OCI-LY1 (cell line): ENCODE data around the gene GRIP1.

Experiments
- H2AFZ ChIP-seq: fragments of 200-600 bp; sonication (generic), shearing (Covaris generic); 2 replicates; pipeline ENCODE4 v1.6.0; 2014; ENCODE audit warnings: antibody characterized with exemption, mild to moderate bottlenecking, low read length
- H3F3A ChIP-seq: fragments of 200-600 bp; sonication (generic), shearing (Covaris generic); 2 replicates; pipeline ENCODE4 v1.6.0; 2014; ENCODE audit warnings: mild to moderate bottlenecking, antibody characterized with exemption, low read length, moderate library complexity; ENCODE audit not compliant: insufficient read depth
- H3K27ac ChIP-seq: fragments of 200-600 bp; sonication (generic); 2 replicates; pipeline ENCODE4 v1.5.1; 2014; ENCODE audit warnings: low read length, mixed run types, mild to moderate bottlenecking, low read depth; ENCODE audit not compliant: poor library complexity, severe bottlenecking
- H3K27me3 ChIP-seq: fragments of 200-600 bp; sonication (generic); 2 replicates; pipeline ENCODE4 v1.6.0; 2014; ENCODE audit warnings: antibody characterized with exemption, mild to moderate bottlenecking, low read length, moderate library complexity; ENCODE audit not compliant: insufficient read depth
- H3K36me3 ChIP-seq: fragments of 200-600 bp; sonication (generic); 2 replicates; pipeline ENCODE4 v1.6.1; 2014; ENCODE audit warnings: mild to moderate bottlenecking, antibody characterized with exemption, low read length, moderate library complexity, mixed read lengths; ENCODE audit not compliant: insufficient read depth
- H3K4me1 ChIP-seq: fragments of 200-600 bp; sonication (generic); 2 replicates; pipeline ENCODE4 v1.5.1; 2014; ENCODE audit warnings: mild to moderate bottlenecking, low read length, moderate library complexity; ENCODE audit not compliant: insufficient read depth, severe bottlenecking
- H3K4me2 ChIP-seq: fragments of 200-600 bp; sonication (generic), shearing (Covaris generic); 2 replicates; pipeline ENCODE4 v1.6.1; 2014; ENCODE audit warnings: low read length
- H3K4me3 ChIP-seq: fragments of 200-600 bp; sonication (generic); 2 replicates; pipeline ENCODE4 v1.5.1; 2014; ENCODE audit warnings: low read length, low read depth, mild to moderate bottlenecking, mixed read lengths; ENCODE audit not compliant: poor library complexity, severe bottlenecking
- H3K79me2 ChIP-seq: fragments of 200-600 bp; shearing (Covaris generic); 2 replicates; pipeline ENCODE4 v1.6.1; 2016; ENCODE audit warnings: mixed run types, low read length, mixed read lengths; ENCODE audit not compliant: insufficient read depth
- H3K9ac ChIP-seq: fragments of 200-600 bp; sonication (generic), shearing (Covaris generic); 2 replicates; pipeline ENCODE4 v1.6.1; 2014; ENCODE audit warnings: mild to moderate bottlenecking, low read length, mixed read lengths
- H3K9me2 ChIP-seq: fragments of 200-600 bp; sonication (generic), shearing (Covaris generic); 2 replicates; pipeline ENCODE4 v1.6.1; 2014; ENCODE audit warnings: low read depth, mild to moderate bottlenecking, low read length, mixed read lengths
- H3K9me3 ChIP-seq: fragments of 200-600 bp; shearing (Covaris generic); 2 replicates; pipeline ENCODE4 v1.6.1; 2014; ENCODE audit warnings: low read length, mixed read lengths
- H4K20me1 ChIP-seq: fragments of 200-600 bp; sonication (generic), shearing (Covaris generic); 2 replicates; pipeline ENCODE4 v1.6.0; 2016; ENCODE audit warnings: mild to moderate bottlenecking, low read length; ENCODE audit not compliant: insufficient read depth
- CTCF ChIP-seq: fragments of 200-600 bp; sonication (generic), shearing (Covaris generic); IDR thresholded peaks from 2 replicates; pipeline ENCODE4 v1.5.1; 2017; ENCODE audit warnings: mild to moderate bottlenecking, antibody characterized with exemption, low read length, moderate library complexity, mixed read lengths
- EZH2 ChIP-seq: fragments of 200-600 bp; sonication (generic), shearing (Covaris generic); IDR thresholded peaks from 2 replicates; pipeline ENCODE4 v1.8.0; 2017; ENCODE audit warnings: borderline replicate concordance, mixed run types, mild to moderate bottlenecking, antibody characterized with exemption, low read length, moderate library complexity, mixed read lengths

The GRIP1 gene

GRCh38 chr12:66441905-66442559 lies 236.8 kb downstream of the GRIP1 start:
- H3K36me3 ChIP-seq: no peaks in the 10 kb centered on the region
- H3K9me2 ChIP-seq: no peaks in the 10 kb centered on the region
- no peak overlapping the region for H3K4me3 ChIP-seq
- H4K20me1 ChIP-seq: no peaks in the 10 kb centered on the region
- no peak for TF ChIP-seq CTCF
- no peak for TF ChIP-seq EZH2
- no peak overlapping the region for H3K27ac ChIP-seq
- H2AFZ ChIP-seq: no peak overlapping the region
- no peaks in the 10 kb centered on the region for H3K79me2 ChIP-seq
- H3K27me3 ChIP-seq: no peaks in the 10 kb centered on the region
- no peaks in the 10 kb centered on the region for H3K4me1 ChIP-seq
- H3F3A ChIP-seq: no peaks in the 10 kb centered on the region
- H3K9me3 ChIP-seq: no peaks in the 10 kb centered on the region
- H3K9ac ChIP-seq: no peak overlapping the region
- no peak overlapping the region for H3K4me2 ChIP-seq

GRCh38 chr12:66438601-66439000 lies 240.3 kb downstream of the GRIP1 start:
- H3K4me2 ChIP-seq: no peak overlapping the region
- no peaks in the 10 kb centered on the region for H3F3A ChIP-seq
- H3K4me1 ChIP-seq: no peaks in the 10 kb centered on the region
- H4K20me1 ChIP-seq: no peaks in the 10 kb centered on the region
- no peak overlapping the region for H2AFZ ChIP-seq
- no peak overlapping the region for H3K4me3 ChIP-seq
- no peak overlapping the region for H3K27ac ChIP-seq
- H3K9ac ChIP-seq: no peak overlapping the region
- H3K36me3 ChIP-seq: no peaks in the 10 kb centered on the region
- no peaks in the 10 kb centered on the region for H3K79me2 ChIP-seq
- H3K9me3 ChIP-seq: no peaks in the 10 kb centered on the region
- no peaks in the 10 kb centered on the region for H3K27me3 ChIP-seq
- no peaks in the 10 kb centered on the region for H3K9me2 ChIP-seq
- TF ChIP-seq CTCF (no peak), EZH2 (no peak)

- Histone ChIP-seq H3K27ac (no peak overlapping the region), H3K9me3 (no peaks in the 10 kb centered on the region), H3K4me3 (no peak overlapping the region), H3K36me3 (no peaks in the 10 kb centered on the region), H2AFZ (0 out of 2 replicates have a peak overlapping the region, but pooled peaks have one; percentile 7), H3K79me2 (no peaks in the 10 kb centered on the region), H3K9ac (no peak overlapping the region), H3K4me2 (no peak overlapping the region), H3K27me3 (no peaks in the 10 kb centered on the region), H4K20me1 (no peaks in the 10 kb centered on the region), H3K4me1 (no peaks in the 10 kb centered on the region), H3F3A (no peaks in the 10 kb centered on the region), H3K9me2 (no peaks in the 10 kb centered on the region)
- no peak for TF ChIP-seq EZH2
- TF ChIP-seq CTCF: no peak
Observed at GRCh38 chr12:66430106-66430505, 248.8 kb downstream of the GRIP1 start.
